DOHH2 (cell line): ENCODE results near the gene REP15.

Source experiments
- H3F3A ChIP-seq: fragments of 200-600 bp; sonication (generic), shearing (Covaris generic); 2 replicates; pipeline ENCODE4 v1.6.0; 2016; ENCODE audit warnings: antibody characterized with exemption, mild to moderate bottlenecking; ENCODE audit not compliant: control insufficient read depth, insufficient read depth
- H3K27ac ChIP-seq: fragments of 200-600 bp; sonication (generic); 2 replicates; pipeline ENCODE4 v1.5.1; 2014; ENCODE audit warnings: low read depth, mild to moderate bottlenecking, low read length, moderate library complexity
- H3K27me3 ChIP-seq: fragments of 200-600 bp; sonication (generic); 2 replicates; pipeline ENCODE4 v1.6.1; 2014; ENCODE audit warnings: mild to moderate bottlenecking, low read length, mixed read lengths; ENCODE audit not compliant: control insufficient read depth
- H3K36me3 ChIP-seq: fragments of 200-600 bp; sonication (generic); 2 replicates; pipeline ENCODE4 v1.6.1; 2014; ENCODE audit warnings: mild to moderate bottlenecking, low read length, moderate library complexity, mixed read lengths; ENCODE audit not compliant: control insufficient read depth
- H3K4me1 ChIP-seq: fragments of 200-600 bp; sonication (generic); 2 replicates; pipeline ENCODE4 v1.6.1; 2014; ENCODE audit warnings: mild to moderate bottlenecking, low read length, mixed read lengths; ENCODE audit not compliant: control insufficient read depth
- H3K4me2 ChIP-seq: fragments of 200-600 bp; sonication (generic); 2 replicates; pipeline ENCODE4 v1.6.0; 2014; ENCODE audit warnings: mild to moderate bottlenecking, low read length, moderate library complexity
- H3K4me3 ChIP-seq: fragments of 200-600 bp; sonication (generic); 2 replicates; pipeline ENCODE4 v1.5.1; 2014; ENCODE audit warnings: mild to moderate bottlenecking, low read length, mixed read lengths
- H3K79me2 ChIP-seq: fragments of 200-600 bp; sonication (generic); 2 replicates; pipeline ENCODE4 v1.6.1; 2014; ENCODE audit warnings: mild to moderate bottlenecking, low read length, mixed read lengths; ENCODE audit not compliant: control insufficient read depth
- H3K9me2 ChIP-seq: fragments of 200-600 bp; sonication (generic); replicated peaks from 2 replicates; pipeline ENCODE4 v1.6.1; 2014; ENCODE audit warnings: mild to moderate bottlenecking, low read length, mixed read lengths; ENCODE audit not compliant: control insufficient read depth
- H3K9me3 ChIP-seq: fragments of 200-600 bp; sonication (generic); 2 replicates; pipeline ENCODE4 v1.6.1; 2014; ENCODE audit warnings: antibody characterized with exemption, low read length, mixed read lengths; ENCODE audit not compliant: control insufficient read depth, insufficient read depth
- H4K20me1 ChIP-seq: fragments of 200-600 bp; sonication (generic); 2 replicates; pipeline ENCODE4 v1.6.0; 2014; ENCODE audit warnings: low read depth, mild to moderate bottlenecking, antibody characterized with exemption, low read length, moderate library complexity; ENCODE audit not compliant: control insufficient read depth, insufficient read depth
- CTCF ChIP-seq: fragments of 200-600 bp; sonication (generic); IDR thresholded peaks from one replicate; pipeline ENCODE4 v1.5.1; 2014; ENCODE audit warnings: antibody characterized with exemption, mild to moderate bottlenecking, low read depth, low read length; ENCODE audit not compliant: poor library complexity, severe bottlenecking
- EZH2phosphoT487 ChIP-seq: fragments of 200-600 bp; sonication (generic); IDR thresholded peaks from 2 replicates; pipeline ENCODE4 v1.6.1; 2017; ENCODE audit warnings: borderline replicate concordance, mild to moderate bottlenecking, antibody characterized with exemption, low read length, moderate library complexity, mixed read lengths

Gene REP15

GRCh38 chr12:27710592-27711316 lies 14.5 kb downstream of the REP15 start, which contains the start of gene MRPS35:
Gene MRPS35, plus strand, starts transcription at chr12:27710832. Its CDS starts 12 bp downstream, at chr12:27710844.
- Histone ChIP-seq H4K20me1 (0 out of 2 replicates have a peak, but pooled peaks cover 8% of the 10 kb centered on the region), H3F3A (no peaks in the 10 kb centered on the region), H3K4me3 (peak within 1 kb of the TSS; percentile 94), H3K27me3 (no peaks in the 10 kb centered on the region), H3K27ac (peak within 1 kb of the TSS; percentile 17), H3K79me2 (peaks cover 51% of the 10 kb centered on the region), H3K9me2 (no peaks in the 10 kb centered on the region), H3K36me3 (peaks cover 33% of the 10 kb centered on the region), H3K9me3 (no peaks in the 10 kb centered on the region), H3K4me1 (peaks cover 18% of the 10 kb centered on the region), H3K4me2 (peak within 1 kb of the TSS; percentile 78)
- no peak for TF ChIP-seq CTCF
- TF ChIP-seq EZH2phosphoT487 = no peak

GRCh38 chr12:27711317-27711682 lies 15.1 kb downstream of the REP15 start:
- Histone ChIP-seq H3K27ac (peak overlapping the region; percentile 17), H3K4me2 (peak overlapping the region; percentile 78), H3K9me2 (no peaks in the 10 kb centered on the region), H3K4me1 (peaks cover 18% of the 10 kb centered on the region), H3K36me3 (peaks cover 39% of the 10 kb centered on the region), H3K27me3 (no peaks in the 10 kb centered on the region), H3K4me3 (peak overlapping the region; percentile 94), H4K20me1 (0 out of 2 replicates have a peak, but pooled peaks cover 8% of the 10 kb centered on the region), H3F3A (no peaks in the 10 kb centered on the region), H3K79me2 (peaks cover 54% of the 10 kb centered on the region), H3K9me3 (no peaks in the 10 kb centered on the region)
- TF ChIP-seq EZH2phosphoT487 = no peak
- no peak for TF ChIP-seq CTCF

DNA sequence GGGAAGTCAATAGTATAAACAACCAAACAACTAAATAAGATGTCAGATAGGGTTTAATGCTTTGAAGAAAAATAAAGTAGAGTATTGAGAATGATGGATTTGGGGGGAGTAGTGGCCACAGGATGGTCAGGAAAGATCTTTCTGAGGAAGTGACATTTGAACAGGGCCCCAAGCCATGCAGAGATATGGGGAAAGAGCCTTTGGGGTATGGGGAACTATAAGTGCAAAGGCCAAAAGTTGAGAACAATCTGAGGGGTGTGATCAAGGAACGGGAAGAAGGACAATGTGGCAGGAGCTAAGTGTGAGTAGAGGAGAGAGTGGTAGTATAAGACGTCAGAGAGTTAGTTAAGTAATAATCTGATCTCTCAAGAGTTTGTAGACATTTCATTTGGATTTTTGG lies 15.7 kb downstream of the REP15 start:
- Histone ChIP-seq H3K4me2 (peak overlapping the region; percentile 78), H3K27ac (no peak overlapping the region), H3K9me2 (no peaks in the 10 kb centered on the region), H3K4me3 (peak overlapping the region; percentile 94), H3K9me3 (no peaks in the 10 kb centered on the region), H3K4me1 (peaks cover 18% of the 10 kb centered on the region), H3F3A (no peaks in the 10 kb centered on the region), H3K79me2 (peaks cover 54% of the 10 kb centered on the region), H3K27me3 (no peaks in the 10 kb centered on the region), H3K36me3 (peaks cover 41% of the 10 kb centered on the region), H4K20me1 (0 out of 2 replicates have a peak, but pooled peaks cover 8% of the 10 kb centered on the region)
- TF ChIP-seq EZH2phosphoT487 (no peak), CTCF (no peak)
